AG09319 (cell line): ENCODE results near the gene TRAPPC10.

Experiments used
- DNase-seq: peaks from one replicate; pipeline ENCODE4 v3.0.0-alpha.2; 2010; ENCODE audit warnings: low read depth; ENCODE audit errors: extremely low read depth
- CTCF ChIP-seq: IDR thresholded peaks from 2 replicates; pipeline ENCODE4 v1.5.1; 2011; ENCODE audit warnings: low read depth, mild to moderate bottlenecking, inconsistent platforms, low read length, moderate library complexity

The TRAPPC10 gene

DNA sequence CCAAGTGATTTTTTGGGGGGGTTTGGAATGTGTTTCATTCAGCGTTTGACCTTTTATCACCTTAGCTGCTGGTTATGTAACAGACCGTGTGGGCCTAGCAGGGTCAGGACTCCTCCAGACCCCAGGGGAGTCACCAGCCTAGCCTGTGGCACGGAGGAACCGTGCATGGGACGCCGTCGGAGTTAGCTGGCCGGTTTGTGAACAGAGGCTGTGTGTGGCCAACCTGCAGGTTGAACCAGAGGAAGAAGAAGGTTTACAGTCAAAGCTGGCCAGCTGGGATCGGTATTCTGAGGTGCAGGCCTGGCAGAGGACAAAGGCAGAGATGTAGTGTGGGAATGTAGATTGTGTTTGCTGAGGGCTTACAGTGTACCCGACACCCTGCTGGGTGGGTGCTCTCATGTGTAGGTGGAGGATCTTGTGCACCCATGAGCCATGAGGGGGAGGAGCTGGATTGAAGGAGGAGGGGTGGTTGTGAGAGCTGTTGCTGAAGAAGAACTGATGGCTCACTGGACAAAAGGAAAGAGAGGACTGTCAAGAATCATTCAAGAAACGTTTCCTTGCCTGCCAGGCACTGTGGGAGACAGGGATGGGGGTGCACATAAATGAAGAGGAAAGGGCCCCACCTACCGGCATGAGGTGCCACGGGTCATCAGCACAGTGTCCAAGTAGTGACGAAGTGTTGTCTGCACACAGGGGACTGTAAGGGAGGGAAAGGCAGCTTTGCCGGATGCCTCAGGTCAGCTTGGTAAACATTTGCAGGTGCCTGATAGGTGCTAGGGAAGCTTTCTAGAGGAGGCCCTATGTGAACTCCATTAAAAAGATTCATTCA, 55.1 kb downstream of the TRAPPC10 start:
- DNase-seq = no peak

DNA sequence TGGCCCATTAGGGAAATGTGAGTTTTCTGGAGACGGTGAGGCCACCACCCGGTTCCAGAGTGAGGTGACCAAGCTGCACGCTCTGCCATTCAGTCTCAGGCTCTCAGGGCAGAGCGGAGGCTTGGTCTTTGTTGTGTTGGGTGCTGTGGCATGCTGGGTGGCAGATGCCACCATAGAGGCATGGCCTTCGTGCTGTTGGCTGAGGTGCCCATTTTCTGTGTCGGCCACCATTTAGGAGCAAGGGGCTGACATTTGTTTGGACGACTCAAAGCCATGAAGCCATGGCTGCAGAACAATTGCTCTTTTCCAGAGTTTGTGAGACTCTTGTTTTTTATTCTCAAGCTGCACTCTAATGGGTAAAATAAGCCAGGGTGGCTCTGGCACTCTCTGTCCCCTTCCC, 58.3 kb downstream of the TRAPPC10 start:
- DNase-seq = no peak
- TF ChIP-seq CTCF = no peak

More for the DNA sequence above, 55.1 kb downstream of the TRAPPC10 start:
- no peak for TF ChIP-seq CTCF

- no peak for DNase-seq
- TF ChIP-seq CTCF = no peak
Observed at GRCh38 chr21:44071359-44072104, 59.4 kb downstream of the TRAPPC10 start.

DNA sequence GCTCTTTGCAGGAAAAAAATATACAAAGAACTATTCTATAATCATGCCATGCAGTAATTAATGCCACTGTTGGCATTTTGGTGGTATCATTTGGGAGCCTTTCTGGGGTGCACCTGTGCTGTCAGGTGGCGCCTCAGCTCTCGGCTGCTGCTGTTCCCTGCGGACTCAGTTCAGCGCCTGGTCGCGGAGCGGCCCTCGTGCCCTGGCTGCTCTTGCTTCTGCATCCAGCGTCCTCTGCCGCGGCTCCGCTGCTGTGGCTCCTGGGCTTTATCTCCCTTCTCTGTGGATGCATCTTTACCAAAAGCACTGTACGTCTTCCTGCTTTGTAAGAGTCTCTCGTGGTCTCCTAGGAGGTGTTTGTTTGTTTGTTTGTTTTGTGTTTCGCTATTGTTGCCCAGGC, 60.0 kb downstream of the TRAPPC10 start:
- no peak for DNase-seq
- no peak for TF ChIP-seq CTCF

GRCh38 chr21:44074315-44074958, 62.3 kb downstream of the TRAPPC10 start:
- no peak for TF ChIP-seq CTCF
- no peak for DNase-seq

- DNase-seq = no peak
- TF ChIP-seq CTCF = no peak
Observed at GRCh38 chr21:44076316-44076715, 64.2 kb downstream of the TRAPPC10 start.

DNA sequence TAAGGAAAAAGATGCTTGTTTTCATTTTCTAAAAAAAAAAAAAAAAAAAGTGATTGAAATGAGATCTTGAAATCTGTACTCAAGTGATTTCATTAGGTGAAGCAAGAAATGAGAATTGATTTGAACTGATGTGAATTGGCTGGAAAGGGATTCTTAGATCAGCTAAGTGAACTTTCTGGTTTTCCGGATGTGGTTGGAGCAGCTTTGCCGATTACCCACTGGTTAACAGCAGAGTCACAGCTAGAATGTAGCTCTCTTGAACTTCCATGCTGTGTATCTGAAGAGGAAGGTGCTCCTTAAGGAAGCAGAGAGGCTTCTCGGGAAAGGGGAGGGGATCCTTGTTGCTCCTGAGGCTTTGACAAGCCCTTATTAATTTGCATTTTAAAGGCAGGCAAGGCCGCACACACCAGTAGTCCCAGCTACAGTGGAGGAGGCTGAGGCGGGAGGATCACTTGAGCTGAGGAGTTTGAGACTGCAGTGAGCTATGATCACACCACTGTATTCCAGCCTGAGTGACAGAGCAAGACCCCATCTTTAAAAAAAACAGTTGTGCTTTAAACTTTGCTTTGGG, 66.4 kb downstream of the TRAPPC10 start:
- no peak for TF ChIP-seq CTCF
- no peak for DNase-seq
